T-cell (primary cell): Measurements from ENCODE around the gene RBM19. TPM values are rescaled to one million over a fixed set of nuclear protein-coding genes. Genes with fewer than 3 reads are reported as not detected.

Experiments
- ATAC-seq, 4 experiments: fragments of 200-7000 bp in 3 of 4; fragments of 150-1000 bp in 1 of 4; cut with Tn5 transposase; replicated peaks in 1 of 4; 1 replicate in 3 of 4; 2 replicates in 1 of 4; pipeline ENCODE4 v1.10.0; 2021; ENCODE audit warnings: moderate library complexity in 3 of 4, mild to moderate bottlenecking in 2 of 4, moderate number of reproducible peaks in 1 of 4
- CTCF ChIA-PET, 2 donors: fragments of 300-600 bp; sonication (Branson Sonifier 250); formaldehyde crosslinking; loops; one replicate each; lab custom pipeline; 2022; ENCODE audit warnings: antibody characterized with exemption in 2 of 2; lab: Charles Lee
- POLR2A ChIA-PET, 2 donors: fragments of 300-600 bp; sonication (Branson Sonifier 250); formaldehyde crosslinking; loops; one replicate each; lab custom pipeline; 2022; ENCODE audit warnings: antibody characterized with exemption in 2 of 2; lab: Charles Lee
- DNase-seq, 35 experiments: peaks; one replicate each; pipeline versions ENCODE4 v3.0.0 to v3.0.0-alpha.2; 2013 to 2023
- H3K27ac ChIP-seq: one replicate; pipeline ENCODE4 v1.5.1; 2013; ENCODE audit warnings: low read length
- H3K27me3 ChIP-seq, 2 experiments: replicated peaks in 1 of 2; 1 replicate in 1 of 2; 2 replicates in 1 of 2; pipeline versions ENCODE4 v1.6.1 to v1.7.0; 2013; ENCODE audit warnings: low read length in 1 of 2, mixed read lengths in 1 of 2; ENCODE audit not compliant: control insufficient read depth in 2 of 2, insufficient read depth in 2 of 2; ENCODE audit errors: extremely low read depth in 1 of 2
- H3K36me3 ChIP-seq, 2 donors: 1 replicate in 1 of 2; 2 replicates in 1 of 2; pipeline versions ENCODE4 v1.6.1 to v1.7.0; 2013; ENCODE audit warnings: low read length in 1 of 2; ENCODE audit not compliant: control insufficient read depth in 2 of 2, insufficient read depth in 1 of 2; ENCODE audit errors: extremely low read depth in 1 of 2
- H3K4me1 ChIP-seq, 2 experiments: 1 replicate in 1 of 2; 2 replicates in 1 of 2; pipeline versions ENCODE4 v1.6.1 to v1.7.0; 2013; ENCODE audit warnings: low read length in 2 of 2, mixed read lengths in 1 of 2; ENCODE audit not compliant: insufficient read depth in 2 of 2, control insufficient read depth in 1 of 2; ENCODE audit errors: extremely low read depth in 1 of 2
- H3K4me3 ChIP-seq, 2 donors: 1 replicate in 1 of 2; 2 replicates in 1 of 2; pipeline versions ENCODE4 v1.5.1 to v1.7.0; 2013; ENCODE audit warnings: mild to moderate bottlenecking in 2 of 2, low read length in 1 of 2, moderate library complexity in 1 of 2; ENCODE audit not compliant: control insufficient read depth in 1 of 2; ENCODE audit errors: extremely low read depth in 1 of 2
- H3K9me3 ChIP-seq: 2 replicates; pipeline ENCODE4 v1.7.0; 2013
- H3K27ac Mint-ChIP-seq, 2 donors: one replicate each; pipeline ENCODE4 v1.8.0; 2020 to 2021; ENCODE audit warnings: mild to moderate bottlenecking in 2 of 2, mixed read lengths in 2 of 2
- H3K27me3 Mint-ChIP-seq, 2 donors: one replicate each; pipeline ENCODE4 v1.8.0; 2021 to 2022; ENCODE audit warnings: mixed read lengths in 2 of 2
- H3K36me3 Mint-ChIP-seq: one replicate; pipeline ENCODE4 v1.8.0; 2021; ENCODE audit warnings: mixed read lengths
- H3K4me1 Mint-ChIP-seq, 3 donors: one replicate each; pipeline ENCODE4 v1.8.0; 2020 to 2022; ENCODE audit warnings: mixed read lengths in 3 of 3, mild to moderate bottlenecking in 1 of 3
- H3K4me3 Mint-ChIP-seq, 3 donors: one replicate each; pipeline ENCODE4 v1.8.0; 2020 to 2022; ENCODE audit warnings: mild to moderate bottlenecking in 3 of 3, mixed read lengths in 3 of 3, moderate library complexity in 3 of 3
- H3K9me3 Mint-ChIP-seq, 3 donors: one replicate each; pipeline ENCODE4 v1.8.0; 2020 to 2022; ENCODE audit warnings: mixed read lengths in 3 of 3
- WGBS: methylation state at CpG from one replicate; pipeline ENCODE4 v1.1.5; 2013; ENCODE audit warnings: missing lambda C conversion rate; ENCODE audit not compliant: insufficient coverage; 5-methylcytosine and 5-hydroxymethylcytosine counted together
- total RNA-seq, 35 experiments: library from RNA in 6 of 35; stranded (reverse) in 6 of 35; fragments of 120-200 nt in 1 of 35; gene quantifications; one replicate each; pipeline versions ENCODE4 v1.2.1 to v1.2.4 and lab custom pipeline; 2013 to 2026

RBM19 gene
- total RNA-seq, 5 donors from 2014 or later (not counting 1 experiment from before 2014, with no cell fraction given), result 57.9 to 80.3 (median 78.3) TPM

GRCh38 chr12:113800201-113800600, 165.9 kb downstream of the RBM19 start:
- H3K27me3 ChIP-seq, result no peaks in the 10 kb centered on the region
- no peak overlapping the region for H3K4me3 ChIP-seq
- ChIA-PET POLR2A (no interaction called here), CTCF (no interaction called here)
- H3K4me1 ChIP-seq, result no peaks in the 10 kb centered on the region
- no peaks in the 10 kb centered on the region for H3K9me3 ChIP-seq
- no peak overlapping the region for H3K4me3 Mint-ChIP-seq
- no peak overlapping the region for H3K27ac ChIP-seq
- no peaks in the 10 kb centered on the region for H3K27me3 Mint-ChIP-seq
- no peaks in the 10 kb centered on the region for H3K36me3 ChIP-seq
- H3K4me1 Mint-ChIP-seq, result no peaks in the 10 kb centered on the region
- no peaks in the 10 kb centered on the region for H3K9me3 Mint-ChIP-seq
- no peak for DNase-seq
- H3K27ac Mint-ChIP-seq, result no peak overlapping the region
- no peak for ATAC-seq
- WGBS, result 98% methylated on average over 11 of the region's 12 CpGs
- H3K36me3 Mint-ChIP-seq, result peaks cover 7% of the 10 kb centered on the region

- no peaks in the 10 kb centered on the region for H3K27me3 Mint-ChIP-seq
- Histone ChIP-seq H3K9me3 (no peaks in the 10 kb centered on the region), H3K27me3 (no peaks in the 10 kb centered on the region), H3K27ac (no peak overlapping the region), H3K4me3 (no peak overlapping the region), H3K4me1 (no peaks in the 10 kb centered on the region), H3K36me3 (no peaks in the 10 kb centered on the region)
- no peak for DNase-seq
- ChIA-PET POLR2A (no interaction called here), CTCF (no interaction called here)
- H3K27ac Mint-ChIP-seq, result no peak overlapping the region
- no peaks in the 10 kb centered on the region for H3K4me1 Mint-ChIP-seq
- peaks cover 4% of the 10 kb centered on the region for H3K36me3 Mint-ChIP-seq
- H3K4me3 Mint-ChIP-seq, result no peak overlapping the region
- peak in 1 of 4 experiments; percentile 6 for ATAC-seq
- no peaks in the 10 kb centered on the region for H3K9me3 Mint-ChIP-seq
- WGBS, result 93% methylated on average over 10 of the region's 14 CpGs
Observed at GRCh38 chr12:113798552-113798951, 167.6 kb downstream of the RBM19 start.

- ATAC-seq, result no peak
- H3K27ac Mint-ChIP-seq, result no peak overlapping the region
- peaks cover 0 to 5% (median 0%) of the 10 kb centered on the region in 3 donors for H3K9me3 Mint-ChIP-seq
- Histone ChIP-seq H3K9me3 (no peaks in the 10 kb centered on the region), H3K4me1 (no peaks in the 10 kb centered on the region), H3K4me3 (no peak overlapping the region), H3K27me3 (no peaks in the 10 kb centered on the region), H3K27ac (no peak overlapping the region), H3K36me3 (no peaks in the 10 kb centered on the region)
- ChIA-PET CTCF (no interaction called here), POLR2A (interaction anchor here in 1 of 2 donors (0.6 kb wide), 1 partner anchor 49 kb away, joined by 3 read pairs; no protein-coding TSS in a partner anchor)
- no peaks in the 10 kb centered on the region for H3K4me1 Mint-ChIP-seq
- no peaks in the 10 kb centered on the region for H3K27me3 Mint-ChIP-seq
- no peak for DNase-seq
- no peak overlapping the region for H3K4me3 Mint-ChIP-seq
- peaks cover 4% of the 10 kb centered on the region for H3K36me3 Mint-ChIP-seq
Observed at GRCh38 chr12:113797535-113797868, 168.6 kb downstream of the RBM19 start.

- Mint-ChIP-seq H3K4me1 (no peaks in the 10 kb centered on the region), H3K4me3 (no peak overlapping the region), H3K36me3 (peaks cover 4% of the 10 kb centered on the region), H3K27me3 (no peaks in the 10 kb centered on the region), H3K27ac (no peak overlapping the region), H3K9me3 (peaks cover 0 to 5% (median 0%) of the 10 kb centered on the region in 3 donors)
- no peak overlapping the region for H3K4me3 ChIP-seq
- H3K36me3 ChIP-seq, result no peaks in the 10 kb centered on the region
- POLR2A ChIA-PET, result no interaction called here
- H3K9me3 ChIP-seq, result no peaks in the 10 kb centered on the region
- no peaks in the 10 kb centered on the region for H3K27me3 ChIP-seq
- ATAC-seq, result no peak
- WGBS, result 79% methylated on average over 9 of the region's 14 CpGs
- no peaks in the 10 kb centered on the region for H3K4me1 ChIP-seq
- no peak for DNase-seq
- CTCF ChIA-PET, result no interaction called here
- H3K27ac ChIP-seq, result no peak overlapping the region
Observed at GRCh38 chr12:113796852-113797534, 169.1 kb downstream of the RBM19 start.

GRCh38 chr12:113796066-113796827, 169.9 kb downstream of the RBM19 start:
- ATAC-seq (no peak), DNase-seq (no peak)
- Histone ChIP-seq H3K4me3 (no peak overlapping the region), H3K27me3 (no peaks in the 10 kb centered on the region), H3K36me3 (no peaks in the 10 kb centered on the region), H3K9me3 (no peaks in the 10 kb centered on the region), H3K27ac (no peak overlapping the region), H3K4me1 (no peaks in the 10 kb centered on the region)
- no peaks in the 10 kb centered on the region for H3K27me3 Mint-ChIP-seq
- no peak overlapping the region for H3K27ac Mint-ChIP-seq
- 84% methylated on average over 23 of the region's 28 CpGs for WGBS
- H3K36me3 Mint-ChIP-seq, result peaks cover 4% of the 10 kb centered on the region
- no peak overlapping the region for H3K4me3 Mint-ChIP-seq
- peaks cover 1 to 5% (median 2%) of the 10 kb centered on the region in 3 donors for H3K9me3 Mint-ChIP-seq
- CTCF ChIA-PET, result no interaction called here
- POLR2A ChIA-PET, result no interaction called here
- H3K4me1 Mint-ChIP-seq, result no peaks in the 10 kb centered on the region

GRCh38 chr12:113795445-113795844, 170.7 kb downstream of the RBM19 start:
- ChIA-PET POLR2A (no interaction called here), CTCF (no interaction called here)
- Histone ChIP-seq H3K36me3 (no peaks in the 10 kb centered on the region), H3K27ac (no peak overlapping the region), H3K9me3 (no peaks in the 10 kb centered on the region), H3K4me3 (no peak overlapping the region), H3K27me3 (no peaks in the 10 kb centered on the region), H3K4me1 (no peaks in the 10 kb centered on the region)
- H3K36me3 Mint-ChIP-seq, result peaks cover 4% of the 10 kb centered on the region
- ATAC-seq, result no peak
- DNase-seq, result no peak
- no peaks in the 10 kb centered on the region for H3K27me3 Mint-ChIP-seq
- H3K4me3 Mint-ChIP-seq, result no peak overlapping the region
- H3K4me1 Mint-ChIP-seq, result no peaks in the 10 kb centered on the region
- WGBS, result 85% methylated on average over 4 of the region's 10 CpGs
- H3K9me3 Mint-ChIP-seq, result peaks cover 5 to 6% (median 5%) of the 10 kb centered on the region in 3 donors
- H3K27ac Mint-ChIP-seq, result no peak overlapping the region
